IMR-90 (cell line): Measurements from ENCODE around the gene LDLRAD4. TPM values are rescaled to one million over a fixed set of nuclear protein-coding genes. Genes with fewer than 3 reads are reported as not detected.

ENCODE experiments used
- ATAC-seq: fragments of 200-7000 bp; cut with Tn5 transposase; 2 replicates; pipeline ENCODE4 v1.9.1; 2020; ENCODE audit warnings: low read depth, mild to moderate bottlenecking, moderate library complexity
- BruUV-seq: library from RNA; stranded (reverse); fragments of 400-500 nt; replicated peaks from 2 replicates; lab custom pipeline; 2021; lab: Mats Ljungman, UMichigan
- CTCF ChIA-PET: fragments of 300-600 bp; formaldehyde crosslinking; extraction: SDS; loops from one replicate; lab custom pipeline; 2021; ENCODE audit warnings: antibody characterized with exemption; lab: Yijun Ruan, JAX
- POLR2A ChIA-PET: fragments of 300-600 bp; sonication (Branson Sonifier 250); formaldehyde crosslinking; loops from one replicate; lab custom pipeline; 2022; ENCODE audit warnings: antibody characterized with exemption; ENCODE audit not compliant: unreplicated experiment; lab: Charles Lee
- DNase-seq: peaks from one replicate; pipeline ENCODE4 v3.0.0; 2013
- H2AFZ ChIP-seq: replicated peaks from 2 replicates; pipeline ENCODE3; 2013; ENCODE audit warnings: low read length, mild to moderate bottlenecking; ENCODE audit not compliant: poor library complexity
- H2AK5ac ChIP-seq: 2 replicates; pipeline ENCODE4 v1.6.1; 2013; ENCODE audit warnings: low read depth, low read length, inconsistent platforms
- H2AK9ac ChIP-seq: replicated peaks from 2 replicates; pipeline ENCODE3; 2013; ENCODE audit warnings: mild to moderate bottlenecking, low read depth, low read length, moderate library complexity; ENCODE audit not compliant: poor library complexity
- H2BK120ac ChIP-seq: 2 replicates; pipeline ENCODE4 v1.6.1; 2013; ENCODE audit warnings: low read depth, low read length, inconsistent platforms
- H2BK15ac ChIP-seq: 3 replicates; pipeline ENCODE4 v1.6.1; 2013; ENCODE audit warnings: low read depth, low read length, inconsistent platforms
- H2BK20ac ChIP-seq: 2 replicates; pipeline ENCODE4 v1.6.1; 2013; ENCODE audit warnings: low read depth, mild to moderate bottlenecking, inconsistent platforms, low read length, moderate library complexity
- H2BK5ac ChIP-seq: 2 replicates; pipeline ENCODE4 v1.6.1; 2013; ENCODE audit warnings: mild to moderate bottlenecking, low read depth, low read length, inconsistent platforms; ENCODE audit not compliant: poor library complexity, severe bottlenecking
- H3K14ac ChIP-seq: replicated peaks from 2 replicates; pipeline ENCODE4 v1.6.1; 2013; ENCODE audit warnings: low read depth, low read length, inconsistent platforms
- H3K18ac ChIP-seq: 2 replicates; pipeline ENCODE4 v1.6.1; 2013; ENCODE audit warnings: low read depth, low read length, control low read depth
- H3K23ac ChIP-seq: 2 replicates; pipeline ENCODE4 v1.6.1; 2013; ENCODE audit warnings: low read depth, low read length, inconsistent platforms
- H3K27ac ChIP-seq: 2 replicates; pipeline ENCODE4 v1.5.1; 2013; ENCODE audit warnings: mild to moderate bottlenecking, control low read depth, low read length; ENCODE audit not compliant: insufficient read depth
- H3K27me3 ChIP-seq: 2 replicates; pipeline ENCODE4 v1.6.1; 2013; ENCODE audit warnings: low read length; ENCODE audit not compliant: control insufficient read depth, insufficient read depth
- H3K36me3 ChIP-seq: 2 replicates; pipeline ENCODE4 v1.6.1; 2013; ENCODE audit warnings: low read length, mixed read lengths; ENCODE audit not compliant: control insufficient read depth, insufficient read depth
- H3K4ac ChIP-seq: 2 replicates; pipeline ENCODE4 v1.6.1; 2013; ENCODE audit warnings: low read depth, low read length, inconsistent platforms
- H3K4me1 ChIP-seq: 2 replicates; pipeline ENCODE4 v1.6.1; 2013; ENCODE audit warnings: low read length, mixed read lengths; ENCODE audit not compliant: control insufficient read depth, insufficient read depth
- H3K4me2 ChIP-seq: 2 replicates; pipeline ENCODE4 v1.6.1; 2013; ENCODE audit warnings: low read depth, mild to moderate bottlenecking, control low read depth, low read length, moderate library complexity
- H3K4me3 ChIP-seq: 2 replicates; pipeline ENCODE4 v1.5.1; 2013; ENCODE audit warnings: low read depth, mild to moderate bottlenecking, control low read depth, low read length, moderate library complexity; ENCODE audit not compliant: insufficient read depth
- H3K56ac ChIP-seq: 2 replicates; pipeline ENCODE4 v1.6.1; 2013; ENCODE audit warnings: low read length, inconsistent platforms; ENCODE audit not compliant: insufficient read depth; ENCODE audit errors: extremely low read depth
- H3K79me1 ChIP-seq, 2 experiments: 2 replicates each; pipeline ENCODE4 v1.6.1; 2013; ENCODE audit warnings: low read length in 2 of 2, inconsistent platforms in 1 of 2, low read depth in 1 of 2
- H3K9ac ChIP-seq: 2 replicates; pipeline ENCODE4 v1.6.1; 2013; ENCODE audit warnings: low read depth, low read length, control low read depth
- H3K9me1 ChIP-seq: 2 replicates; pipeline ENCODE4 v1.6.1; 2013; ENCODE audit warnings: low read length, inconsistent platforms; ENCODE audit not compliant: insufficient read depth
- H3K9me3 ChIP-seq: 2 replicates; pipeline ENCODE4 v1.6.1; 2013; ENCODE audit warnings: low read length; ENCODE audit not compliant: control insufficient read depth, insufficient read depth
- H4K20me1 ChIP-seq: 2 replicates; pipeline ENCODE4 v1.6.1; 2013; ENCODE audit warnings: low read length, inconsistent platforms; ENCODE audit not compliant: insufficient read depth
- H4K5ac ChIP-seq: 2 replicates; pipeline ENCODE4 v1.6.1; 2013; ENCODE audit warnings: mild to moderate bottlenecking, low read depth, low read length, control low read depth
- H4K8ac ChIP-seq, 2 experiments: 2 replicates each; pipeline ENCODE4 v1.6.1; 2013; ENCODE audit warnings: low read depth in 2 of 2, low read length in 2 of 2, control low read depth in 1 of 2, inconsistent platforms in 1 of 2
- H4K91ac ChIP-seq: 2 replicates; pipeline ENCODE4 v1.6.1; 2013; ENCODE audit warnings: low read depth, low read length, inconsistent platforms; ENCODE audit not compliant: insufficient read depth
- BHLHE40 ChIP-seq: fragments of 150-350 bp; IDR thresholded peaks from 2 replicates; pipeline ENCODE4 v1.6.1; 2016; ENCODE audit warnings: mild to moderate bottlenecking, low read depth, low read length
- CEBPB ChIP-seq: IDR thresholded peaks from 2 replicates; pipeline ENCODE4 v1.6.1; 2012; ENCODE audit warnings: low read depth, low read length, improper control_type of control experiment
- CHD1 ChIP-seq: IDR thresholded peaks from 2 replicates; pipeline ENCODE4 v1.6.1; 2012; ENCODE audit warnings: low read depth, low read length, improper control_type of control experiment
- FOS ChIP-seq: fragments of 150-350 bp; IDR thresholded peaks from 2 replicates; pipeline ENCODE4 v1.6.1; 2016; ENCODE audit warnings: low read depth, low read length
- MAFK ChIP-seq: IDR thresholded peaks from 2 replicates; pipeline ENCODE4 v1.6.1; 2012; ENCODE audit warnings: low read depth, low read length, improper control_type of control experiment
- MAZ ChIP-seq: IDR thresholded peaks from 2 replicates; pipeline ENCODE4 v1.6.1; 2012; ENCODE audit warnings: low read depth, mild to moderate bottlenecking, low read length, improper control_type of control experiment, moderate library complexity, borderline replicate concordance
- MXI1 ChIP-seq: IDR thresholded peaks from 2 replicates; pipeline ENCODE4 v1.6.1; 2012; ENCODE audit warnings: low read depth, mild to moderate bottlenecking, low read length, moderate library complexity, borderline replicate concordance
- NFE2L2 ChIP-seq: fragments of 150-350 bp; IDR thresholded peaks from 2 replicates; pipeline ENCODE4 v1.6.1; 2016; ENCODE audit warnings: low read depth, mild to moderate bottlenecking, low read length
- POLR2A ChIP-seq: IDR thresholded peaks from 2 replicates; pipeline ENCODE4 v1.6.1; 2012; ENCODE audit warnings: mild to moderate bottlenecking, low read depth, low read length
- RAD21 ChIP-seq: IDR thresholded peaks from 2 replicates; pipeline ENCODE4 v1.6.1; 2012; ENCODE audit warnings: low read length, improper control_type of control experiment
- RCOR1 ChIP-seq: IDR thresholded peaks from 2 replicates; pipeline ENCODE4 v1.6.1; 2012; ENCODE audit warnings: mild to moderate bottlenecking, low read length, improper control_type of control experiment; ENCODE audit not compliant: insufficient replicate concordance
- RFX5 ChIP-seq: IDR thresholded peaks from 2 replicates; pipeline ENCODE4 v1.8.0; 2012; ENCODE audit warnings: low read depth, mild to moderate bottlenecking, low read length, moderate library complexity
- SMC3 ChIP-seq: fragments of 150-350 bp; IDR thresholded peaks from 2 replicates; pipeline ENCODE4 v1.6.1; 2016; ENCODE audit warnings: low read depth, mild to moderate bottlenecking, antibody characterized with exemption, low read length, moderate library complexity
- WGBS, 2 experiments: methylation state at CpG; one replicate each; pipeline versions ENCODE4 v1.1.5 to v1.1.7; 2013; ENCODE audit warnings: missing lambda C conversion rate in 2 of 2; ENCODE audit not compliant: insufficient read length in 1 of 2; ENCODE audit errors: extremely low coverage in 2 of 2; 5-methylcytosine and 5-hydroxymethylcytosine counted together
- dilution Hi-C: fragments of 300-500 bp; cut with HindIII; formaldehyde crosslinking; loops from one replicate; pipeline ENCODE4 v1.14.3; 2018; ENCODE audit warnings: low sequenced_read_pairs; ENCODE audit not compliant: unreplicated experiment
- in situ Hi-C: fragments of 300-500 bp; cut with MboI; formaldehyde crosslinking; loops from 3 replicates; pipeline ENCODE4 v1.14.3; 2019; ENCODE audit warnings: low sequenced_read_pairs, inconsistent platforms, mixed read lengths
- intact Hi-C: fragments of 100-400 bp; cut with micrococcal nuclease; formaldehyde crosslinking; loops from 2 replicates; pipeline ENCODE4 v1.10.0; 2022
- polyA plus RNA-seq, 3 experiments: library from polyadenylated mRNA; depleted of rRNA; stranded (reverse); fragments of >200 nt; gene quantifications; 2 replicates each; pipeline ENCODE4 v1.2.3, GENCODE V29; 2012; ENCODE audit warnings: low replicate concordance in 1 of 3
- total RNA-seq: library from RNA; depleted of rRNA; stranded (reverse); fragments of >200 nt; gene quantifications from 2 replicates; pipeline ENCODE4 v1.2.3, GENCODE V29; 2012
- TF ChIP-seq, protein P1 (sequence below): fragments of 150-350 bp; IDR thresholded peaks from 2 replicates; pipeline ENCODE4 v1.6.1; 2016; ENCODE audit warnings: low read depth, mild to moderate bottlenecking, low read length, moderate library complexity, borderline replicate concordance
- TF ChIP-seq, protein P2 (sequence below): fragments of 150-350 bp; IDR thresholded peaks from 2 replicates; pipeline ENCODE4 v1.6.1; 2017; ENCODE audit warnings: mild to moderate bottlenecking, antibody characterized with exemption, low read length, low read depth
- TF ChIP-seq, protein P3 (sequence below): conservative IDR thresholded peaks from 2 replicates; pipeline ENCODE4 v1.5.1; 2012; ENCODE audit warnings: mild to moderate bottlenecking, low read depth, low read length, improper control_type of control experiment

Gene LDLRAD4
- total and polyA plus RNA-seq, 2 of the 4 experiments (the other 2 are of a cell fraction), result not detected

DNA sequence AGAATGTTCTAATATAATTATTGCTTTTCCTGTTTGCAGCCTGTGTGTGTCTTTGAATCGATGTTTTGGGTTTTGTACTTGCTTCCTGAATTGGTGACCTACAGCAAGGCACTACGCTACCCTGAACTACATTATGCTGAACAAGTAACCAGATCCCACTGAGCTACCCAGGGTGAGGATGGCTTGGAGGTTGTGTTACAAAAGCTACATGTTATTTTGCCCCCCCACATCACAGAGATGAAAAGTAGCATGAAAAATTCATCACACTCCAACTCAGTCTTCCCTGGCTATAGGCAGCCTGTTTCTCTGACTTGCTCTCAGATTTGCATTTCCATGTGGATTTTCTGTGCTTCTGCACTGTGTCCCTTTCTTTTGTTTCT is 162.1 kb downstream of the LDLRAD4 start:
- Histone ChIP-seq H3K4me3 (no peak overlapping the region), H3K18ac (no peak overlapping the region), H2AK5ac (no peak overlapping the region), H3K23ac (no peak overlapping the region), H3K4me1 (no peaks in the 10 kb centered on the region), H3K56ac (no peak overlapping the region), H3K14ac (no peak overlapping the region), H2BK20ac (no peak overlapping the region), H2BK120ac (no peak overlapping the region), H3K4ac (no peak overlapping the region), H4K20me1 (no peaks in the 10 kb centered on the region), H3K27ac (no peak overlapping the region), H3K79me1 (no peaks in the 10 kb centered on the region), H2AK9ac (no peak overlapping the region), H4K5ac (no peak overlapping the region), H3K9me3 (no peaks in the 10 kb centered on the region), H4K8ac (no peak overlapping the region), H2BK5ac (no peak overlapping the region), H4K91ac (no peak overlapping the region), H2BK15ac (no peak overlapping the region), H3K9ac (no peak overlapping the region), H2AFZ (no peak overlapping the region), H3K4me2 (no peak overlapping the region), H3K27me3 (no peaks in the 10 kb centered on the region; the same call in 1 of the 2 replicates), H3K36me3 (no peaks in the 10 kb centered on the region), H3K9me1 (no peaks in the 10 kb centered on the region)
- ATAC-seq, result no peak
- dilution Hi-C loops (no loop called here), intact Hi-C loops (no loop called here), in situ Hi-C loops (no loop called here)
- POLR2A ChIA-PET, result no interaction called here
- CTCF ChIA-PET, result no interaction called here
- WGBS, 2 experiments, result no CpG with 5 or more reads among the region's 2 CpGs
- no peak for DNase-seq
- TF ChIP-seq, protein P1, sequence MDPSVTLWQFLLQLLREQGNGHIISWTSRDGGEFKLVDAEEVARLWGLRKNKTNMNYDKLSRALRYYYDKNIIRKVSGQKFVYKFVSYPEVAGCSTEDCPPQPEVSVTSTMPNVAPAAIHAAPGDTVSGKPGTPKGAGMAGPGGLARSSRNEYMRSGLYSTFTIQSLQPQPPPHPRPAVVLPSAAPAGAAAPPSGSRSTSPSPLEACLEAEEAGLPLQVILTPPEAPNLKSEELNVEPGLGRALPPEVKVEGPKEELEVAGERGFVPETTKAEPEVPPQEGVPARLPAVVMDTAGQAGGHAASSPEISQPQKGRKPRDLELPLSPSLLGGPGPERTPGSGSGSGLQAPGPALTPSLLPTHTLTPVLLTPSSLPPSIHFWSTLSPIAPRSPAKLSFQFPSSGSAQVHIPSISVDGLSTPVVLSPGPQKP, result no peak
- no peak for TF ChIP-seq POLR2A
- TF ChIP-seq NFE2L2, result no peak
- no peak for TF ChIP-seq MAFK
- TF ChIP-seq RAD21, result no peak
- TF ChIP-seq FOS, result no peak
- no peak for TF ChIP-seq SMC3
- TF ChIP-seq RCOR1, result no peak
- no peak for TF ChIP-seq BHLHE40
- TF ChIP-seq, protein P2, sequence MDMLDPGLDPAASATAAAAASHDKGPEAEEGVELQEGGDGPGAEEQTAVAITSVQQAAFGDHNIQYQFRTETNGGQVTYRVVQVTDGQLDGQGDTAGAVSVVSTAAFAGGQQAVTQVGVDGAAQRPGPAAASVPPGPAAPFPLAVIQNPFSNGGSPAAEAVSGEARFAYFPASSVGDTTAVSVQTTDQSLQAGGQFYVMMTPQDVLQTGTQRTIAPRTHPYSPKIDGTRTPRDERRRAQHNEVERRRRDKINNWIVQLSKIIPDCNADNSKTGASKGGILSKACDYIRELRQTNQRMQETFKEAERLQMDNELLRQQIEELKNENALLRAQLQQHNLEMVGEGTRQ, result no peak
- TF ChIP-seq MXI1, result no peak
- no peak for TF ChIP-seq RFX5
- no peak for TF ChIP-seq MAZ
- TF ChIP-seq, protein P3, sequence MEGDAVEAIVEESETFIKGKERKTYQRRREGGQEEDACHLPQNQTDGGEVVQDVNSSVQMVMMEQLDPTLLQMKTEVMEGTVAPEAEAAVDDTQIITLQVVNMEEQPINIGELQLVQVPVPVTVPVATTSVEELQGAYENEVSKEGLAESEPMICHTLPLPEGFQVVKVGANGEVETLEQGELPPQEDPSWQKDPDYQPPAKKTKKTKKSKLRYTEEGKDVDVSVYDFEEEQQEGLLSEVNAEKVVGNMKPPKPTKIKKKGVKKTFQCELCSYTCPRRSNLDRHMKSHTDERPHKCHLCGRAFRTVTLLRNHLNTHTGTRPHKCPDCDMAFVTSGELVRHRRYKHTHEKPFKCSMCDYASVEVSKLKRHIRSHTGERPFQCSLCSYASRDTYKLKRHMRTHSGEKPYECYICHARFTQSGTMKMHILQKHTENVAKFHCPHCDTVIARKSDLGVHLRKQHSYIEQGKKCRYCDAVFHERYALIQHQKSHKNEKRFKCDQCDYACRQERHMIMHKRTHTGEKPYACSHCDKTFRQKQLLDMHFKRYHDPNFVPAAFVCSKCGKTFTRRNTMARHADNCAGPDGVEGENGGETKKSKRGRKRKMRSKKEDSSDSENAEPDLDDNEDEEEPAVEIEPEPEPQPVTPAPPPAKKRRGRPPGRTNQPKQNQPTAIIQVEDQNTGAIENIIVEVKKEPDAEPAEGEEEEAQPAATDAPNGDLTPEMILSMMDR, result no peak
- no peak for TF ChIP-seq CHD1
- TF ChIP-seq CEBPB, result no peak
- no TSS peak for BruUV-seq
